ENCODE data around the gene DTNA.

DTNA gene

DNA sequence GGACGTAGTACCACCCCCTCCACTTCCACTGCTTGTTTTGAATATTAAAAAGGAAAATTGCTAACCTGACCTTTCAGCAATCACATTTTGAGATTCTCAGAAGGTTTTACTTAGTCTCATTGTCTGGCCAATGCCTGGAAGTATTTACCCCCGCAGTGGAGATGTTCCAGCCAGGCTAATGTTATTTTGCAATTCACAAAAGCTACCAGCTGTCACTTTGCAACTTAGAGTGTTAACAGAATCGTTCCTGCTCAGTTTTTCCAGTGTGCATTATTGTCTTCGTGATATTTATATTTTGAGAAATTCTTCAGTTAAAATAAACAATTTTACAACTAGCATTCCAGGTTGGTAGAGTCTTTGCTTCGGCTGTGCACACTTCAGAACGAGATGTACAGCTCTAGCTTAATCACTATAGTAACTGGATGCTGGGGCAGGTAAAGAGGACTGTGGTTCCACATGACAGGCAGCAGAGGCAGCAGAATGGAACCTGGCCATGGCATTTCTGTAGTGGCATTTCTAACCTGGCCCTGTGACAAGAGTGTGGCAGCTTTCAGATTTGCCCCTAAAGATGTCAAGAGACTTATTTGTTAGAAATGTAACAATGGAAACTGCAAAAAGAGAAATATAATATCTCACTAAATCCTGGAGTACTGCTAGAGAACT, 85.1 kb downstream of the DTNA start:
- Histone ChIP-seq H3K4me1 (ENCODE audit: low read depth, poor library complexity, severe bottlenecking) (no peaks in the 10 kb centered on the region), H3K79me2 (ENCODE audit: insufficient read depth, low read depth) (no peaks in the 10 kb centered on the region), H3K36me3 (ENCODE audit: insufficient read depth) (no peaks in the 10 kb centered on the region), H4K20me1 (ENCODE audit: insufficient read depth) (no peaks in the 10 kb centered on the region), H3K27ac (no peak overlapping the region), H3K4me2 (no peak overlapping the region), H3K4me3 (IDR thresholded peaks at IDR 0.05; ENCODE audit: insufficient read depth, low read depth, low read length) (no peak overlapping the region), H3K27me3 (ENCODE audit: insufficient read depth, low read depth) (no peaks in the 10 kb centered on the region), H3K9ac (no peak overlapping the region), H2AFZ (ENCODE audit: low read depth) (no peak overlapping the region)
- TF ChIP-seq, protein P1, sequence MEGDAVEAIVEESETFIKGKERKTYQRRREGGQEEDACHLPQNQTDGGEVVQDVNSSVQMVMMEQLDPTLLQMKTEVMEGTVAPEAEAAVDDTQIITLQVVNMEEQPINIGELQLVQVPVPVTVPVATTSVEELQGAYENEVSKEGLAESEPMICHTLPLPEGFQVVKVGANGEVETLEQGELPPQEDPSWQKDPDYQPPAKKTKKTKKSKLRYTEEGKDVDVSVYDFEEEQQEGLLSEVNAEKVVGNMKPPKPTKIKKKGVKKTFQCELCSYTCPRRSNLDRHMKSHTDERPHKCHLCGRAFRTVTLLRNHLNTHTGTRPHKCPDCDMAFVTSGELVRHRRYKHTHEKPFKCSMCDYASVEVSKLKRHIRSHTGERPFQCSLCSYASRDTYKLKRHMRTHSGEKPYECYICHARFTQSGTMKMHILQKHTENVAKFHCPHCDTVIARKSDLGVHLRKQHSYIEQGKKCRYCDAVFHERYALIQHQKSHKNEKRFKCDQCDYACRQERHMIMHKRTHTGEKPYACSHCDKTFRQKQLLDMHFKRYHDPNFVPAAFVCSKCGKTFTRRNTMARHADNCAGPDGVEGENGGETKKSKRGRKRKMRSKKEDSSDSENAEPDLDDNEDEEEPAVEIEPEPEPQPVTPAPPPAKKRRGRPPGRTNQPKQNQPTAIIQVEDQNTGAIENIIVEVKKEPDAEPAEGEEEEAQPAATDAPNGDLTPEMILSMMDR (conservative IDR thresholded peaks at IDR 0.05; ENCODE audit: low read depth, low read length) = no peak

DNA sequence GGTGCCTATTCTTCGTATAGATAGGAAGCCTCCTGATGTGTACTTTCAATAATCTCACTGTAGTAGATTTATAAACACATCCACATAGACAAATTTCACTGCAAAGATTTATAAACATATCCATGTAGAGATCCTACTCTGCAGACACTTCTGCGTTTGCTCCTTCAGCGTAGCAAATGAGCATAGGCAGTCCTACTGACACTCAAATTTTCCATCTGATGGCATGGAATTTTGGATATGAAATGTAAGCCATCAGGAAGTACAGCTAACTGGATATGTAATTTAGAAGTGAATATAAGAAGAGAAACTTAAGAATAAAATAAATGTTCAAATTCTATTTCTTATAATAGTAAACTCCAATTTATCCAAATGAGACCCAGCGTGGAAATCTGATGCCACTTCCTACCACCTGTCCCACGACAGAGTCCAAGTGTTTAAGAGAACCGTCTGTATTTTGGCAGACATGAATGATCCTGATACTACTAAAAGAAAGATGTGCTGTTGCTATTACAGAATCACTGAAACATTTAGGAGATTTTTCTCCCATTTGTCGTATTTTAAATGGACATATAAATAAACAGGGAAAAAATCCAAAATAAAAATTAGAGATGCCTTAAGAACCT, 86.0 kb downstream of the DTNA start:
- Histone ChIP-seq H3K4me1 (ENCODE audit: low read depth, poor library complexity, severe bottlenecking) (no peaks in the 10 kb centered on the region), H3K4me2 (no peak overlapping the region), H3K27me3 (ENCODE audit: insufficient read depth, low read depth) (no peaks in the 10 kb centered on the region), H4K20me1 (ENCODE audit: insufficient read depth) (no peaks in the 10 kb centered on the region), H2AFZ (ENCODE audit: low read depth) (no peak overlapping the region), H3K36me3 (ENCODE audit: insufficient read depth) (no peaks in the 10 kb centered on the region), H3K9ac (no peak overlapping the region), H3K4me3 (IDR thresholded peaks at IDR 0.05; ENCODE audit: insufficient read depth, low read depth, low read length) (no peak overlapping the region), H3K79me2 (ENCODE audit: insufficient read depth, low read depth) (no peaks in the 10 kb centered on the region), H3K27ac (no peak overlapping the region)
- TF ChIP-seq, protein P1 (conservative IDR thresholded peaks at IDR 0.05; ENCODE audit: low read depth, low read length) = no peak

DNA sequence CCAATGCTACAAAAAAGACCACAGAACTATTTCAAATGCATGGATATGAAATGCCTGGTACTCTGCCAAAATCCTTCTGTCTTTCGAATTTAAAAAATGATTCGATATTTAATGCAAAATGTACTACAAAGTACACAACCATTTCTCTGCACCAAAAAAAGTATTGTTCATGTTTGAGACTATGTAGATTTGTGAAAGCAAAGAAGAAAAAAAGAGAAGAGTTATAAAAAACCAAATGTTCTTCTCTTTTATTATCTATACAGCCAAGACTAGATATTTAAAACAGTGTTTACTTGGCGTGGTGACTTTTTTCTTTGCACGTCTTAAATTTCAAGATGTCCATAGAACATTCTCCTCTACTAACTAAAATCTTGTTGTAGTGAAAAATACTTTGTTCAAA, 89.2 kb downstream of the DTNA start:
- Histone ChIP-seq H3K4me2 (no peak overlapping the region), H3K4me3 (IDR thresholded peaks at IDR 0.05; ENCODE audit: insufficient read depth, low read depth, low read length) (no peak overlapping the region), H3K4me1 (ENCODE audit: low read depth, poor library complexity, severe bottlenecking) (no peaks in the 10 kb centered on the region), H2AFZ (ENCODE audit: low read depth) (no peak overlapping the region), H3K79me2 (ENCODE audit: insufficient read depth, low read depth) (no peaks in the 10 kb centered on the region), H3K27me3 (ENCODE audit: insufficient read depth, low read depth) (no peaks in the 10 kb centered on the region), H3K27ac (no peak overlapping the region), H4K20me1 (ENCODE audit: insufficient read depth) (no peaks in the 10 kb centered on the region), H3K9ac (no peak overlapping the region), H3K36me3 (ENCODE audit: insufficient read depth) (no peaks in the 10 kb centered on the region)
- TF ChIP-seq, protein P1 (conservative IDR thresholded peaks at IDR 0.05; ENCODE audit: low read depth, low read length) = no peak

DNA sequence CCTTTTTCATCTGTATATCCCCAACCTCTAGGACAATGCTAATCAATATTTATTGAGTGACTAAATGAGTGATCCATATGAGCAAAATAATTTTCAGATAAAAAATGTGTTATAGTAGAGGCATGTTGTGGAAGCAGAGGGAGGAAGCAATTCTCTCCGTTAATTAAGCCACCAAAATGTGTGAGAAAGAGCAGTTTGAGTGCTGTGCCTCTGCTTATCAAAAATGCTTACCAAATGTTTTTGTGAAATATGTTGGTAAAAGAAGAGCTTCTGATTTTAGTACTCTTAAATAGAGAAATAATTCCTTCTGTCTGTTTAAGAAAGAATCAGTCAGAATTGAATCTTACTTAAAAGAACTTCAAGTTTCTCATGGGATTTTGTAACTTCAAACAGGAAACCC, 90.3 kb downstream of the DTNA start:
- Histone ChIP-seq H2AFZ (ENCODE audit: low read depth) (no peak overlapping the region), H4K20me1 (ENCODE audit: insufficient read depth) (no peaks in the 10 kb centered on the region), H3K4me3 (IDR thresholded peaks at IDR 0.05; ENCODE audit: insufficient read depth, low read depth, low read length) (no peak overlapping the region), H3K4me1 (ENCODE audit: low read depth, poor library complexity, severe bottlenecking) (no peaks in the 10 kb centered on the region), H3K36me3 (ENCODE audit: insufficient read depth) (no peaks in the 10 kb centered on the region), H3K9ac (no peak overlapping the region), H3K27ac (no peak overlapping the region), H3K79me2 (ENCODE audit: insufficient read depth, low read depth) (no peaks in the 10 kb centered on the region), H3K4me2 (no peak overlapping the region), H3K27me3 (ENCODE audit: insufficient read depth, low read depth) (no peaks in the 10 kb centered on the region)
- TF ChIP-seq, protein P1 (conservative IDR thresholded peaks at IDR 0.05; ENCODE audit: low read depth, low read length) = no peak

Data from KMS-11 (cell line).